SK-N-SH (cell line): ENCODE measurements around the gene CELSR1. TPM values are rescaled to one million over a fixed set of nuclear protein-coding genes. Genes with fewer than 3 reads are reported as not detected.

ENCODE experiments used
- CTCF ChIA-PET: fragments of 300-600, 350-600 bp; formaldehyde crosslinking; extraction: SDS; loops from one replicate; lab custom pipeline; 2021; lab: Yijun Ruan, JAX
- POLR2A ChIA-PET: fragments of 350-600 bp; sonication (Branson Sonifier 250); formaldehyde crosslinking; extraction: SDS; loops from one replicate; lab custom pipeline; 2020; ENCODE audit warnings: antibody characterized with exemption, inconsistent platforms; lab: Yijun Ruan, JAX
- DNase-seq: peaks from one replicate; pipeline ENCODE4 v3.0.0; 2012
- H2AFZ ChIP-seq: fragments of 200-600 bp; sonication (generic); 2 replicates; pipeline ENCODE4 v1.8.1; 2016; ENCODE audit warnings: antibody characterized with exemption, mild to moderate bottlenecking, low read depth
- H3F3A ChIP-seq: fragments of 200-600 bp; sonication (generic); replicated peaks from 2 replicates; pipeline ENCODE3; 2016; ENCODE audit warnings: antibody characterized with exemption, mild to moderate bottlenecking; ENCODE audit not compliant: insufficient read depth
- H3K27ac ChIP-seq, 2 experiments: fragments of 200-500 bp in 1 of 2; fragments of 200-600 bp in 1 of 2; sonication (Bioruptor generic) in 1 of 2; sonication (generic), shearing (Covaris generic) in 1 of 2; 2 replicates each; pipeline versions ENCODE4 v1.5.1 to v1.6.1; 2014 to 2016; ENCODE audit warnings: low read depth in 2 of 2, inconsistent platforms in 1 of 2, low read length in 1 of 2, mild to moderate bottlenecking in 1 of 2, mixed read lengths in 1 of 2
- H3K27me3 ChIP-seq: fragments of 200-600 bp; sonication (generic), shearing (Covaris generic); 2 replicates; pipeline ENCODE4 v1.6.1; 2016; ENCODE audit warnings: mixed run types; ENCODE audit not compliant: insufficient read depth
- H3K36me3 ChIP-seq, 2 experiments: fragments of 200-500 bp in 1 of 2; fragments of 200-600 bp in 1 of 2; sonication (Bioruptor generic) in 1 of 2; sonication (generic) in 1 of 2; replicated peaks in 1 of 2; 2 replicates each; pipeline versions ENCODE3 to v1.5.1; 2014 to 2016; ENCODE audit warnings: low read length in 1 of 2, mild to moderate bottlenecking in 1 of 2; ENCODE audit not compliant: insufficient read depth in 2 of 2, control insufficient read depth in 1 of 2
- H3K4me1 ChIP-seq, 2 experiments: fragments of 200-500 bp in 1 of 2; fragments of 200-600 bp in 1 of 2; sonication (Bioruptor generic) in 1 of 2; sonication (generic), shearing (Covaris generic) in 1 of 2; 2 replicates each; pipeline versions ENCODE4 v1.5.1 to v1.6.1; 2014 to 2016; ENCODE audit warnings: low read depth in 1 of 2, low read length in 1 of 2, mixed run types in 1 of 2; ENCODE audit not compliant: insufficient read depth in 2 of 2, control insufficient read depth in 1 of 2
- H3K4me2 ChIP-seq: fragments of 200-600 bp; sonication (generic), shearing (Covaris generic); 2 replicates; pipeline ENCODE4 v1.6.1; 2017; ENCODE audit warnings: mixed run types
- H3K4me3 ChIP-seq, 2 experiments: fragments of 200-500 bp in 1 of 2; fragments of 200-600 bp in 1 of 2; sonication (Bioruptor generic) in 1 of 2; sonication (generic), shearing (Covaris generic) in 1 of 2; 2 replicates each; pipeline versions ENCODE4 v1.5.1 to v1.8.1; 2014 to 2016; ENCODE audit warnings: low read depth in 2 of 2, inconsistent platforms in 1 of 2, low read length in 1 of 2, mild to moderate bottlenecking in 1 of 2, mixed read lengths in 1 of 2, moderate library complexity in 1 of 2
- H3K79me2 ChIP-seq: fragments of 200-600 bp; sonication (generic); 2 replicates; pipeline ENCODE4 v1.8.1; 2017; ENCODE audit warnings: mild to moderate bottlenecking; ENCODE audit not compliant: insufficient read depth
- H3K9ac ChIP-seq: fragments of 200-600 bp; sonication (generic); 2 replicates; pipeline ENCODE4 v1.6.1; 2017; ENCODE audit warnings: mixed run types
- H3K9me2 ChIP-seq: fragments of 200-600 bp; sonication (generic); 2 replicates; pipeline ENCODE4 v1.6.1; 2017; ENCODE audit warnings: mixed run types
- H3K9me3 ChIP-seq: fragments of 200-600 bp; sonication (generic); 2 replicates; pipeline ENCODE4 v1.6.1; 2017; ENCODE audit warnings: mixed run types, mild to moderate bottlenecking, moderate library complexity
- H4K20me1 ChIP-seq: fragments of 200-600 bp; sonication (generic); 2 replicates; pipeline ENCODE4 v1.6.1; 2017; ENCODE audit warnings: mild to moderate bottlenecking, mixed run types; ENCODE audit not compliant: insufficient read depth
- CHD2 ChIP-seq: fragments of 150-350 bp; IDR thresholded peaks from 2 replicates; pipeline ENCODE4 v1.6.1; 2018; ENCODE audit warnings: low read length; ENCODE audit not compliant: partially characterized antibody
- ELF1 ChIP-seq: IDR thresholded peaks from 2 replicates; pipeline ENCODE4 v1.4.0; 2012
- EZH2phosphoT487 ChIP-seq: fragments of 200-600 bp; sonication (generic); IDR thresholded peaks from 2 replicates; pipeline ENCODE4 v1.6.1; 2017; ENCODE audit warnings: low read depth, mixed run types, mild to moderate bottlenecking, antibody characterized with exemption, moderate library complexity, borderline replicate concordance
- FOXM1 ChIP-seq: IDR thresholded peaks from 2 replicates; pipeline ENCODE4 v1.4.0; 2012; ENCODE audit warnings: low read depth, mild to moderate bottlenecking
- GABPA ChIP-seq: IDR thresholded peaks from 2 replicates; pipeline ENCODE4 v1.4.0; 2012; ENCODE audit warnings: low read depth, mild to moderate bottlenecking
- GATA2 ChIP-seq: sonication (generic); formaldehyde crosslinking; IDR thresholded peaks from 2 replicates; pipeline ENCODE4 v1.5.0; 2020; ENCODE audit warnings: mild to moderate bottlenecking, missing genetic modification reagents
- MXI1 ChIP-seq: IDR thresholded peaks from 2 replicates; pipeline ENCODE4 v1.6.1; 2012; ENCODE audit warnings: mild to moderate bottlenecking, low read depth, low read length, improper control_type of control experiment
- RAD21 ChIP-seq: IDR thresholded peaks from 2 replicates; pipeline ENCODE4 v1.6.1; 2012; ENCODE audit warnings: mild to moderate bottlenecking, low read length
- RCOR1 ChIP-seq: fragments of 150-350 bp; IDR thresholded peaks from 2 replicates; pipeline ENCODE4 v1.6.1; 2017; ENCODE audit warnings: antibody characterized with exemption, low read length
- whole genome bisulfite sequencing: methylation state at CpG from one replicate; pipeline ENCODE4 v1.1.6; 2017; ENCODE audit warnings: low lambda C conversion rate; 5-methylcytosine and 5-hydroxymethylcytosine counted together
- polyA plus RNA-seq, 3 experiments: library from polyadenylated mRNA; depleted of rRNA; stranded (reverse); fragments of >200 nt; gene quantifications; 2 replicates each; pipeline ENCODE4 v1.2.3, GENCODE V29; 2012
- TF ChIP-seq, protein P1 (sequence below): IDR thresholded peaks from 2 replicates; pipeline ENCODE4 v1.4.0; 2012; ENCODE audit warnings: low read depth, borderline replicate concordance
- TF ChIP-seq, protein P2 (sequence below): IDR thresholded peaks from 2 replicates; pipeline ENCODE4 v1.6.1; 2012; ENCODE audit warnings: mild to moderate bottlenecking, low read depth, low read length, moderate library complexity
- TF ChIP-seq, protein P3 (sequence below): IDR thresholded peaks from 2 replicates; pipeline ENCODE4 v1.4.0; 2012; ENCODE audit warnings: low read depth, borderline replicate concordance
- TF ChIP-seq, protein P4 (sequence below): fragments of 150-350 bp; IDR thresholded peaks from 2 replicates; pipeline ENCODE4 v1.6.1; 2016; ENCODE audit warnings: mild to moderate bottlenecking, low read depth, low read length

Gene CELSR1
- polyA plus RNA-seq, 1 of the 3 experiments (the other 2 are of a cell fraction) = 5.0 TPM

DNA sequence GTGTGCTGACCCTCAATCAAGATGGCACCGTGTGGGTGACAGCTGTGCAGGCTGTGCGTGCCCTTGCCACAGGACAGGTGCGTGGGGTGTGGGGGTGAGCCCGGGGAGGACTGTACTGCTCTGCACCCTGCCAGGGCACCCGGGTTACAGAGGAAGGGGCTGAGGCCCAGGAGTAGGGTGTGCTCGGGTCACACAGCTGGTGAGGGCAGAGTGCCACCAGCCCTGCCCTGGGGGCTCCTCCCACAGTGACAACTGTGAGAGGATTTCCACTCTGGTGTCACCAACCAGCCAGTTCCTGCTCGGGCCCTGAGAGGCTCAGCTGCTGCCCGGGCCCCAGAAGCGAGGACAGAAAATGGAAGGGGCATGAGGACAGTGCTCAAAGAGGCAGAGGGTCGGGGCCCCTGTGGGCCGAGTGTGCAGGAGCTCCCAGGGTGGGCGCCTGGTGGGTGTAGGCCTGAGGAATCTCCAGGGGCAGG is 181.4 kb downstream of the CELSR1 start:
- no peak overlapping the region for H3K27ac ChIP-seq
- no peaks in the 10 kb centered on the region for H3K4me1 ChIP-seq
- no peaks in the 10 kb centered on the region for H3K79me2 ChIP-seq
- no peak overlapping the region for H3K9ac ChIP-seq
- TF ChIP-seq, protein P1, sequence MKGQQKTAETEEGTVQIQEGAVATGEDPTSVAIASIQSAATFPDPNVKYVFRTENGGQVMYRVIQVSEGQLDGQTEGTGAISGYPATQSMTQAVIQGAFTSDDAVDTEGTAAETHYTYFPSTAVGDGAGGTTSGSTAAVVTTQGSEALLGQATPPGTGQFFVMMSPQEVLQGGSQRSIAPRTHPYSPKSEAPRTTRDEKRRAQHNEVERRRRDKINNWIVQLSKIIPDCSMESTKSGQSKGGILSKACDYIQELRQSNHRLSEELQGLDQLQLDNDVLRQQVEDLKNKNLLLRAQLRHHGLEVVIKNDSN = no peak
- TF ChIP-seq CHD2 (no peak), MXI1 (no peak), FOXM1 (no peak), GABPA (no peak), GATA2 (no peak), RAD21 (no peak), EZH2phosphoT487 (no peak), RCOR1 (no peak), ELF1 (no peak)
- TF ChIP-seq, protein P2, sequence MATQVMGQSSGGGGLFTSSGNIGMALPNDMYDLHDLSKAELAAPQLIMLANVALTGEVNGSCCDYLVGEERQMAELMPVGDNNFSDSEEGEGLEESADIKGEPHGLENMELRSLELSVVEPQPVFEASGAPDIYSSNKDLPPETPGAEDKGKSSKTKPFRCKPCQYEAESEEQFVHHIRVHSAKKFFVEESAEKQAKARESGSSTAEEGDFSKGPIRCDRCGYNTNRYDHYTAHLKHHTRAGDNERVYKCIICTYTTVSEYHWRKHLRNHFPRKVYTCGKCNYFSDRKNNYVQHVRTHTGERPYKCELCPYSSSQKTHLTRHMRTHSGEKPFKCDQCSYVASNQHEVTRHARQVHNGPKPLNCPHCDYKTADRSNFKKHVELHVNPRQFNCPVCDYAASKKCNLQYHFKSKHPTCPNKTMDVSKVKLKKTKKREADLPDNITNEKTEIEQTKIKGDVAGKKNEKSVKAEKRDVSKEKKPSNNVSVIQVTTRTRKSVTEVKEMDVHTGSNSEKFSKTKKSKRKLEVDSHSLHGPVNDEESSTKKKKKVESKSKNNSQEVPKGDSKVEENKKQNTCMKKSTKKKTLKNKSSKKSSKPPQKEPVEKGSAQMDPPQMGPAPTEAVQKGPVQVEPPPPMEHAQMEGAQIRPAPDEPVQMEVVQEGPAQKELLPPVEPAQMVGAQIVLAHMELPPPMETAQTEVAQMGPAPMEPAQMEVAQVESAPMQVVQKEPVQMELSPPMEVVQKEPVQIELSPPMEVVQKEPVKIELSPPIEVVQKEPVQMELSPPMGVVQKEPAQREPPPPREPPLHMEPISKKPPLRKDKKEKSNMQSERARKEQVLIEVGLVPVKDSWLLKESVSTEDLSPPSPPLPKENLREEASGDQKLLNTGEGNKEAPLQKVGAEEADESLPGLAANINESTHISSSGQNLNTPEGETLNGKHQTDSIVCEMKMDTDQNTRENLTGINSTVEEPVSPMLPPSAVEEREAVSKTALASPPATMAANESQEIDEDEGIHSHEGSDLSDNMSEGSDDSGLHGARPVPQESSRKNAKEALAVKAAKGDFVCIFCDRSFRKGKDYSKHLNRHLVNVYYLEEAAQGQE = no peak
- TF ChIP-seq, protein P3, sequence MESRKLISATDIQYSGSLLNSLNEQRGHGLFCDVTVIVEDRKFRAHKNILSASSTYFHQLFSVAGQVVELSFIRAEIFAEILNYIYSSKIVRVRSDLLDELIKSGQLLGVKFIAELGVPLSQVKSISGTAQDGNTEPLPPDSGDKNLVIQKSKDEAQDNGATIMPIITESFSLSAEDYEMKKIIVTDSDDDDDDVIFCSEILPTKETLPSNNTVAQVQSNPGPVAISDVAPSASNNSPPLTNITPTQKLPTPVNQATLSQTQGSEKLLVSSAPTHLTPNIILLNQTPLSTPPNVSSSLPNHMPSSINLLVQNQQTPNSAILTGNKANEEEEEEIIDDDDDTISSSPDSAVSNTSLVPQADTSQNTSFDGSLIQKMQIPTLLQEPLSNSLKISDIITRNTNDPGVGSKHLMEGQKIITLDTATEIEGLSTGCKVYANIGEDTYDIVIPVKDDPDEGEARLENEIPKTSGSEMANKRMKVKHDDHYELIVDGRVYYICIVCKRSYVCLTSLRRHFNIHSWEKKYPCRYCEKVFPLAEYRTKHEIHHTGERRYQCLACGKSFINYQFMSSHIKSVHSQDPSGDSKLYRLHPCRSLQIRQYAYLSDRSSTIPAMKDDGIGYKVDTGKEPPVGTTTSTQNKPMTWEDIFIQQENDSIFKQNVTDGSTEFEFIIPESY = no peak
- TF ChIP-seq, protein P4, sequence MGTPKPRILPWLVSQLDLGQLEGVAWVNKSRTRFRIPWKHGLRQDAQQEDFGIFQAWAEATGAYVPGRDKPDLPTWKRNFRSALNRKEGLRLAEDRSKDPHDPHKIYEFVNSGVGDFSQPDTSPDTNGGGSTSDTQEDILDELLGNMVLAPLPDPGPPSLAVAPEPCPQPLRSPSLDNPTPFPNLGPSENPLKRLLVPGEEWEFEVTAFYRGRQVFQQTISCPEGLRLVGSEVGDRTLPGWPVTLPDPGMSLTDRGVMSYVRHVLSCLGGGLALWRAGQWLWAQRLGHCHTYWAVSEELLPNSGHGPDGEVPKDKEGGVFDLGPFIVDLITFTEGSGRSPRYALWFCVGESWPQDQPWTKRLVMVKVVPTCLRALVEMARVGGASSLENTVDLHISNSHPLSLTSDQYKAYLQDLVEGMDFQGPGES = no peak
- H3F3A ChIP-seq = no peaks in the 10 kb centered on the region
- DNase-seq = no peak
- 90% methylated on average over 10 of the region's 12 CpGs for WGBS
- no peak overlapping the region for H3K4me3 ChIP-seq
- no peaks in the 10 kb centered on the region for H3K27me3 ChIP-seq
- ChIA-PET CTCF (interaction anchor here (0.6 to 8.4 kb wide), 24 partner anchors 8 to 361 kb away, joined by 3 to 70 read pairs (median 4); partner anchors contain the start of gene TRMU), POLR2A (interaction anchor here (0.5 kb wide), 1 partner anchor 582 kb away, joined by 4 read pairs; no protein-coding TSS in a partner anchor)
- no peak overlapping the region for H3K4me2 ChIP-seq
- H3K36me3 ChIP-seq = peaks cover 3 to 58% of the 10 kb centered on the region in 2 experiments
- no peaks in the 10 kb centered on the region for H3K9me2 ChIP-seq
- peaks cover 24% of the 10 kb centered on the region; the same call in 1 of the 2 replicates for H4K20me1 ChIP-seq
- H2AFZ ChIP-seq = no peak overlapping the region
- H3K9me3 ChIP-seq = no peaks in the 10 kb centered on the region
